ENCODE measurements around the gene ZNF775. TPM values are rescaled to one million over a fixed set of nuclear protein-coding genes. Genes with fewer than 3 reads are reported as not detected.

The ZNF775 gene
- total RNA-seq, 1 donor from 2014 or later, result 3.0 TPM

DNA sequence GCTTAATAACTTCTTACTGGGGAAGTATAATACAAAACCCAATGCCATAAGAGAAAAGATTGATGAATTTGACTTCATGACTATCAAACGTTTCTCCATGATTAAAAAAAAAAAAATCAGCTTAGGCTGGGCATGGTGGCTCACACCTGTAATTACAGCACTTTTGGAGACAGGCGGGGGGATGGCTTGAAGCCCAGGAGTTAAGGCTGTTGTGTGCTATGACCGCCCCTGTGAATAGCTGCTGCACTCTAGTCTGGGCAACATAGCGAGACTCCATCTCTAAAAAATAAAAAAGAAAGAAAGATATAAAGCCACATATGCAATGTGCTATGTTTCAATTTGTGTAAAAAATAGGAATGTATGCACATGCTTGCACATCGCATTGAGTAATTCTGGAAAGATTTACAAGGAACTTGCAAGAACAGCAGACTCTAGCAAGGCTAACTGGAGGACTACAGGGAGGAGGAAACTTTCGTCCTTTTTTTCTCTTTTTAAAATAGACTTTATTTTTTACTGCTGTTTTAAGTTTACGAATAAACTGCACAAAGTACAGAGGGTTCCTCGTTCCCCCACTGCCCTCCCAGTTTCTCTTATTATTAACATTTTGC, 27.4 kb upstream of the ZNF775 start:
- Histone ChIP-seq H3K27ac (no peak overlapping the region), H3K9ac (no peak overlapping the region), H4K20me1 (ENCODE audit: low read depth) (no peaks in the 10 kb centered on the region), H3K4me2 (no peak overlapping the region), H3K4me3 (no peak overlapping the region), H3K79me2 (ENCODE audit: low read depth) (no peaks in the 10 kb centered on the region), H3K27me3 (no peaks in the 10 kb centered on the region), H3F3A (ENCODE audit: low read depth) (no peaks in the 10 kb centered on the region), H3K36me3 (no peaks in the 10 kb centered on the region), H2AFZ (replicated peaks) (no peak overlapping the region), H3K4me1 (no peaks in the 10 kb centered on the region), H3K9me3 (ENCODE audit: low read depth) (no peaks in the 10 kb centered on the region)
- Mint-ChIP-seq H3K9me3 (peaks cover 2% of the 10 kb centered on the region), H3K4me1 (peaks cover 9% of the 10 kb centered on the region), H3K27ac (no peak overlapping the region), H3K4me3 (no peak overlapping the region), H3K36me3 (no peaks in the 10 kb centered on the region), H3K27me3 (ENCODE audit: insufficient read depth, low read depth) (peaks cover 7% of the 10 kb centered on the region)
- TF ChIP-seq, protein P1, sequence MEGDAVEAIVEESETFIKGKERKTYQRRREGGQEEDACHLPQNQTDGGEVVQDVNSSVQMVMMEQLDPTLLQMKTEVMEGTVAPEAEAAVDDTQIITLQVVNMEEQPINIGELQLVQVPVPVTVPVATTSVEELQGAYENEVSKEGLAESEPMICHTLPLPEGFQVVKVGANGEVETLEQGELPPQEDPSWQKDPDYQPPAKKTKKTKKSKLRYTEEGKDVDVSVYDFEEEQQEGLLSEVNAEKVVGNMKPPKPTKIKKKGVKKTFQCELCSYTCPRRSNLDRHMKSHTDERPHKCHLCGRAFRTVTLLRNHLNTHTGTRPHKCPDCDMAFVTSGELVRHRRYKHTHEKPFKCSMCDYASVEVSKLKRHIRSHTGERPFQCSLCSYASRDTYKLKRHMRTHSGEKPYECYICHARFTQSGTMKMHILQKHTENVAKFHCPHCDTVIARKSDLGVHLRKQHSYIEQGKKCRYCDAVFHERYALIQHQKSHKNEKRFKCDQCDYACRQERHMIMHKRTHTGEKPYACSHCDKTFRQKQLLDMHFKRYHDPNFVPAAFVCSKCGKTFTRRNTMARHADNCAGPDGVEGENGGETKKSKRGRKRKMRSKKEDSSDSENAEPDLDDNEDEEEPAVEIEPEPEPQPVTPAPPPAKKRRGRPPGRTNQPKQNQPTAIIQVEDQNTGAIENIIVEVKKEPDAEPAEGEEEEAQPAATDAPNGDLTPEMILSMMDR (IDR thresholded peaks at IDR 0.05), result no peak
- TF ChIP-seq EZH2 (IDR thresholded peaks at IDR 0.05), result no peak
- no peak for TF ChIP-seq EZH2phosphoT487 (IDR thresholded peaks at IDR 0.05)
- no peak for DNase-seq (ENCODE audit: low spot score)

DNA sequence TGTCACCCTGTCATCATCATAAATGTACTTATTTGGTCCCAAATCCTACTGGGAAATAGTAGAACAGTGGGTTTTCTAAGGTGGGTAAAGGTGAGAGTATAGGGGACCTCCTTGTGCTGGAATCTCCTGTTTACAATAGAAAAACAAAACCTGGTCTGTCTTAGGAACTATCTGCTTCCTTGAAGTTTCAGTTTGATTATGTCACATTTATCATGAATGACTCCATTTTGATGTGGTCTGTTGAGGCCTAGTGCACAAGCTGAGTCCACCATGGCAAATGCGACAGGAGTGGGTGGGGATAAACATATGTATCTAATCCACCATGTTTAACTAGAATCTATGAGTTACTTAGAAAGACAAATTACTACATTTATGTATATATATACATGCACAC, 23.5 kb upstream of the ZNF775 start:
- no peaks in the 10 kb centered on the region for H4K20me1 ChIP-seq (ENCODE audit: low read depth)
- Mint-ChIP-seq H3K27me3 (ENCODE audit: insufficient read depth, low read depth) (peaks cover 20% of the 10 kb centered on the region), H3K4me1 (peaks cover 14% of the 10 kb centered on the region), H3K9me3 (peaks cover 2% of the 10 kb centered on the region), H3K36me3 (no peaks in the 10 kb centered on the region), H3K4me3 (no peak overlapping the region), H3K27ac (no peak overlapping the region)
- no peaks in the 10 kb centered on the region for H3K9me3 ChIP-seq (ENCODE audit: low read depth)
- no peaks in the 10 kb centered on the region for H3K79me2 ChIP-seq (ENCODE audit: low read depth)
- no peak overlapping the region for H3K4me3 ChIP-seq
- no peak overlapping the region for H3K27ac ChIP-seq
- H3K27me3 ChIP-seq, result no peaks in the 10 kb centered on the region
- no peak overlapping the region for H3K4me2 ChIP-seq
- H3K9ac ChIP-seq, result no peak overlapping the region
- no peaks in the 10 kb centered on the region for H3K36me3 ChIP-seq
- H2AFZ ChIP-seq (replicated peaks), result no peak overlapping the region
- peaks cover 18% of the 10 kb centered on the region for H3F3A ChIP-seq (ENCODE audit: low read depth)
- no peak for DNase-seq (ENCODE audit: low spot score)
- no peak for TF ChIP-seq EZH2 (IDR thresholded peaks at IDR 0.05)
- TF ChIP-seq EZH2phosphoT487 (IDR thresholded peaks at IDR 0.05), result no peak
- TF ChIP-seq, protein P1 (IDR thresholded peaks at IDR 0.05), result no peak
- H3K4me1 ChIP-seq, result no peaks in the 10 kb centered on the region

DNA sequence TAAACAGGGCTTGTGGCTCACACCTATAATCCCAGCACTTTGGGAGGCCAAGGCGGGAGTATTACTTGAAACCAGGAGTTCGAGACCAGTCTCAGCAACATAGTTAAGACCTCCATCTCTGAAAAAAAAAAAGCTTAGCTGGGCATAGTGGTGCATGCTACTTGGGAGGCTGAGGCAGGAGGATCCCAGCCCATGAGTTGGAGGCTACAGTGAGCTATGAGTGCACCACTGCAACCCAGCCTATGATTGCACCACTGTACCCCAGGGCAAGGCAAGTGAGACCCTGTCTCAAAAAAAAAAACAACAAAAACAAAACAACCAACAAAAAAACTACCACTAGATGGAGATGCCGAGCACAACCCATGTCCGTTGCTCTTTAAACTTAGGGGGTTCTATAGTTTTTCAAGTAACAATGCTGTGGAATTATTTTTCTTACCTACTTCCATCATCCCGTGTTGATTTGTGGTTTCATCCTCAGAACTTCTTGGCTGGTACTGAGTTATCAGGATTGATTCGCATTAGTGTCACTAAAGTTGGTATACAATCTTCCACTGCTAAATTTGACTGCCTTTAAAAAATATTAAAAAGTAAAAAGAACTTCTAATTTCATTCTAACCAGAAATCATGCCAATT, 22.7 kb upstream of the ZNF775 start:
- H3F3A ChIP-seq (ENCODE audit: low read depth), result peaks cover 18% of the 10 kb centered on the region
- no peak overlapping the region for H3K27ac ChIP-seq
- DNase-seq (ENCODE audit: low spot score), result peak; percentile 62
- H3K4me3 Mint-ChIP-seq, result no peak overlapping the region
- H3K79me2 ChIP-seq (ENCODE audit: low read depth), result no peaks in the 10 kb centered on the region
- H3K27me3 ChIP-seq, result no peaks in the 10 kb centered on the region
- H3K4me2 ChIP-seq, result no peak overlapping the region
- no peak overlapping the region for H3K27ac Mint-ChIP-seq
- H3K4me1 ChIP-seq, result peaks cover 2% of the 10 kb centered on the region
- H4K20me1 ChIP-seq (ENCODE audit: low read depth), result no peaks in the 10 kb centered on the region
- TF ChIP-seq EZH2phosphoT487 (IDR thresholded peaks at IDR 0.05), result no peak
- TF ChIP-seq, protein P1 (IDR thresholded peaks at IDR 0.05), result peak; percentile 80
- H3K4me3 ChIP-seq, result no peak overlapping the region
- peaks cover 20% of the 10 kb centered on the region for H3K27me3 Mint-ChIP-seq (ENCODE audit: insufficient read depth, low read depth)
- H3K4me1 Mint-ChIP-seq, result peaks cover 19% of the 10 kb centered on the region
- no peak overlapping the region for H2AFZ ChIP-seq (replicated peaks)
- peaks cover 2% of the 10 kb centered on the region for H3K9me3 Mint-ChIP-seq
- no peak overlapping the region for H3K9ac ChIP-seq
- no peaks in the 10 kb centered on the region for H3K36me3 Mint-ChIP-seq
- H3K9me3 ChIP-seq (ENCODE audit: low read depth), result no peaks in the 10 kb centered on the region
- no peaks in the 10 kb centered on the region for H3K36me3 ChIP-seq
